Neural cell (in vitro differentiated cells): ENCODE data around the gene KDELR1. TPM values are rescaled to one million over a fixed set of nuclear protein-coding genes. Genes with fewer than 3 reads are reported as not detected.

Experiments
- H2AFZ ChIP-seq: fragments of 200-600, 300-800 bp; sonication (generic), shearing (Covaris generic); 2 replicates; pipeline ENCODE4 v1.6.0; 2014; ENCODE audit warnings: low read depth, mild to moderate bottlenecking, antibody characterized with exemption, low read length, moderate library complexity
- H3F3A ChIP-seq: fragments of 200-600 bp; shearing (Covaris generic); 2 replicates; pipeline ENCODE4 v1.6.1; 2016; ENCODE audit warnings: mild to moderate bottlenecking, moderate library complexity, mixed read lengths, antibody characterized with exemption, low read length; ENCODE audit not compliant: insufficient read depth, poor library complexity, severe bottlenecking
- H3K27ac ChIP-seq: fragments of 200-600, 300-800 bp; sonication (generic), shearing (Covaris generic); 2 replicates; pipeline ENCODE4 v1.5.1; 2014; ENCODE audit warnings: mild to moderate bottlenecking, low read length, moderate library complexity
- H3K27me3 ChIP-seq: fragments of 300-800, 200-600 bp; sonication (generic), shearing (Covaris generic); 2 replicates; pipeline ENCODE4 v1.6.0; 2014; ENCODE audit warnings: mild to moderate bottlenecking, low read depth, low read length, moderate library complexity; ENCODE audit not compliant: insufficient read depth
- H3K36me3 ChIP-seq: fragments of 300-800, 200-600 bp; sonication (generic), shearing (Covaris generic); 2 replicates; pipeline ENCODE4 v1.5.1; 2014; ENCODE audit warnings: mild to moderate bottlenecking, antibody characterized with exemption, low read length, moderate library complexity; ENCODE audit not compliant: insufficient read depth
- H3K4me2 ChIP-seq: fragments of 300-800, 200-600 bp; sonication (generic), shearing (Covaris generic); 2 replicates; pipeline ENCODE4 v1.6.0; 2014; ENCODE audit warnings: mild to moderate bottlenecking, low read length
- H3K4me3 ChIP-seq: fragments of 300-800, 200-600 bp; sonication (generic), shearing (Covaris generic); 2 replicates; pipeline ENCODE4 v1.5.1; 2014; ENCODE audit warnings: mild to moderate bottlenecking, low read length, moderate library complexity
- H3K79me2 ChIP-seq: fragments of 200-600 bp; shearing (Covaris generic); replicated peaks from 2 replicates; pipeline ENCODE4 v1.6.0; 2014; ENCODE audit warnings: mild to moderate bottlenecking, low read length, moderate library complexity; ENCODE audit not compliant: insufficient read depth
- H3K9ac ChIP-seq: fragments of 300-800, 200-600 bp; sonication (generic), shearing (Covaris generic); 2 replicates; pipeline ENCODE4 v1.6.1; 2016; ENCODE audit warnings: mild to moderate bottlenecking, low read length, mixed read lengths
- H3K9me2 ChIP-seq: fragments of 200-600 bp; shearing (Covaris generic); 2 replicates; pipeline ENCODE4 v1.6.1; 2016; ENCODE audit warnings: mild to moderate bottlenecking, low read length, mixed read lengths; ENCODE audit not compliant: insufficient read depth
- H3K9me3 ChIP-seq: fragments of 200-600, 300-800 bp; sonication (generic), shearing (Covaris generic); 2 replicates; pipeline ENCODE4 v1.6.1; 2016; ENCODE audit warnings: mild to moderate bottlenecking, mixed run types, low read length, moderate library complexity, mixed read lengths
- H4K20me1 ChIP-seq: fragments of 200-600 bp; shearing (Covaris generic); 2 replicates; pipeline ENCODE4 v1.6.1; 2016; ENCODE audit warnings: mild to moderate bottlenecking, mixed run types; ENCODE audit not compliant: insufficient read depth
- CTCF ChIP-seq: fragments of 450-650 bp; IDR thresholded peaks from 2 replicates; pipeline ENCODE4 v1.5.1; 2014; ENCODE audit warnings: antibody characterized with exemption, mild to moderate bottlenecking, moderate library complexity; ENCODE audit not compliant: poor library complexity, severe bottlenecking
- EP300 ChIP-seq: fragments of 450-650 bp; conservative IDR thresholded peaks from 2 replicates; pipeline ENCODE4 v1.6.1; 2014; ENCODE audit warnings: antibody characterized with exemption, mild to moderate bottlenecking, moderate library complexity; ENCODE audit not compliant: poor library complexity, severe bottlenecking
- EZH2 ChIP-seq: fragments of 200-600, 300-800 bp; shearing (Covaris generic), sonication (generic); IDR thresholded peaks from 2 replicates; pipeline ENCODE4 v1.6.1; 2014; ENCODE audit warnings: antibody characterized with exemption, low read length, borderline replicate concordance, mild to moderate bottlenecking; ENCODE audit not compliant: insufficient read depth, poor library complexity, severe bottlenecking
- MXI1 ChIP-seq: fragments of 450-650 bp; conservative IDR thresholded peaks from 2 replicates; pipeline ENCODE4 v1.6.1; 2014; ENCODE audit warnings: antibody characterized with exemption, mild to moderate bottlenecking; ENCODE audit not compliant: poor library complexity, severe bottlenecking
- POLR2AphosphoS5 ChIP-seq: IDR thresholded peaks from 2 replicates; pipeline ENCODE4 v1.6.1; 2012
- RAD21 ChIP-seq: fragments of 450-650 bp; conservative IDR thresholded peaks from 2 replicates; pipeline ENCODE4 v1.6.1; 2014; ENCODE audit warnings: antibody characterized with exemption, mild to moderate bottlenecking, moderate library complexity
- REST ChIP-seq: IDR thresholded peaks from 2 replicates; pipeline ENCODE4 v1.6.1; 2012; ENCODE audit warnings: borderline replicate concordance
- SMC3 ChIP-seq: fragments of 450-650 bp; conservative IDR thresholded peaks from 2 replicates; pipeline ENCODE4 v1.6.1; 2014; ENCODE audit warnings: antibody characterized with exemption, mild to moderate bottlenecking, moderate library complexity; ENCODE audit not compliant: poor library complexity
- TAF1 ChIP-seq: IDR thresholded peaks from 2 replicates; pipeline ENCODE4 v1.6.1; 2012; ENCODE audit warnings: low read depth
- polyA plus RNA-seq: library from polyadenylated mRNA; depleted of rRNA; stranded (reverse); fragments of >200 nt; gene quantifications from 2 replicates; pipeline ENCODE4 v1.2.3, GENCODE V29; 2014

The KDELR1 gene
- polyA plus RNA-seq, 1 donor from 2014 or later, result 46.9 TPM

GRCh38 chr19:48386981-48387380 lies 4.4 kb downstream of the KDELR1 start (continued):
- TF ChIP-seq SMC3, result no peak
- no peak for TF ChIP-seq EP300

GRCh38 chr19:48385461-48386087 lies 5.8 kb downstream of the KDELR1 start:
- Histone ChIP-seq H3F3A (no peaks in the 10 kb centered on the region), H3K27me3 (no peaks in the 10 kb centered on the region), H3K9ac (no peak overlapping the region), H3K36me3 (peaks cover 6% of the 10 kb centered on the region), H3K27ac (no peak overlapping the region), H2AFZ (no peak overlapping the region), H3K9me3 (no peaks in the 10 kb centered on the region), H3K4me2 (no peak overlapping the region), H3K9me2 (no peaks in the 10 kb centered on the region), H4K20me1 (no peaks in the 10 kb centered on the region), H3K4me3 (no peak overlapping the region), H3K79me2 (peaks cover 6% of the 10 kb centered on the region)
- TF ChIP-seq POLR2AphosphoS5 (no peak), CTCF (no peak), REST (no peak), EP300 (no peak), TAF1 (no peak), MXI1 (no peak), RAD21 (no peak), SMC3 (no peak), EZH2 (no peak)

GRCh38 chr19:48382286-48382685 lies 9.1 kb downstream of the KDELR1 start:
- Histone ChIP-seq H3K9ac (no peak overlapping the region), H3K79me2 (no peaks in the 10 kb centered on the region), H3K27ac (no peak overlapping the region), H2AFZ (no peak overlapping the region), H4K20me1 (no peaks in the 10 kb centered on the region), H3K9me3 (no peaks in the 10 kb centered on the region), H3F3A (no peaks in the 10 kb centered on the region), H3K4me2 (no peak overlapping the region), H3K36me3 (peaks cover 6% of the 10 kb centered on the region), H3K4me3 (no peak overlapping the region), H3K9me2 (no peaks in the 10 kb centered on the region), H3K27me3 (no peaks in the 10 kb centered on the region)
- TF ChIP-seq TAF1 (no peak), RAD21 (no peak), EZH2 (no peak), POLR2AphosphoS5 (no peak), SMC3 (no peak), EP300 (no peak), REST (no peak), CTCF (no peak), MXI1 (no peak)
